Midbrain (tissue), 1 donor: ENCODE results near the gene TNFSF18.
A peak's percentile ranks its signal among the peaks of the same experiment; 100 is the strongest.

Experiments
- DNase-seq: peaks from one replicate; lab custom pipeline; 2025; lab: John Stamatoyannopoulos, UW

The TNFSF18 gene

DNA sequence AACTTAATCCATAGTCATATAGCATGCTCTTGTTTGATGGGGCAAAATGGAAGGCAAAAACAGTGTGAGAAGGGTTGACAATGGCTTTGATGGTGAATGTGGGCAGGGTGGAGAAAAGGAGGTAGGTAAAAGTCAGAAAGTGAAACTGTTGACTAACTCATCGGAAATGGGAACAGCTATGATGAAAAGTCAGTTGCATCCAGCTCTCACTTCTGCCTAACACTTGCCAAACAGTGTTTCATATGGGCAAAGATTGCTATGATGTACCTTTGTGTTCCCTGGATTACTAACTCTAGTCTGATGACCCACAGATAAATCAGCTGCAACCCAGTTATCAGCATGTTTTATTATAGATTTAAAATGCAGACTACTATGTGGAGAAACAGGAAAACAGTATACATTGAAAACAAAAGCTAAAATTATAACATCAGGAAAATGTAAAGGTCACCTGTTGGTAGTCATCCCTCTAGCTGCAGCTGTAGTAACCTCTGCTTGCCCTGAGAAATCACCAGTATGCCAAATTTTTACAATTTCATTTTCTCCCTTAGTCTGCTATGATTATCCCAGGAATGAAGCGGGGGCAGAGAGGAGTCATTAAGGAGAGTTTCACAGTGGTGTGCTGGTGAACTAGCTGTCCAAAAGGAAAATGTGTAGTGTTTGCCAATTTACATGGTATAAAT lies 11.7 kb downstream of the TNFSF18 start:
- DNase-seq = no peak

GRCh38 chr1:173024543-173024942 lies 26.2 kb downstream of the TNFSF18 start:
- DNase-seq = no peak

DNA sequence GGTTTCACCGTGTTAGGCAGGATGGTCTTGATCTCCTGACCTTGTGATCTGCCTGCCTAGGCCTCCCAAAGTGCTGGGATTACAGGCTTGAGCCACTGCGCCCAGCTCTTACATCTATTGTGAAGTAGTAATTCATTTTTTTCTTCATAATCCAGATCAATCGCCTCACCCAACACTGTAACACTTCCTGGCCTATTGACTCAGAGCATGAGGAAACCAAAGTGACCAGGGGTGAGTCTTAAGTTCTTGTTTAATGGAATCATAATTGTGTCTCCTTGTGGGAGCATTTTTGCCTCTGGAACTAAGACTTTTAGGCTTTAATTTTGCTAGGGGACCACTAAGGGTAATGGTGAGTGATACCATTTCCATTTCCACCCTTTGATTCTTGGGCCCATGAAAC lies 27.4 kb downstream of the TNFSF18 start:
- DNase-seq = no peak

- peak; percentile 20 for DNase-seq
Observed at GRCh38 chr1:173020138-173020750, 30.5 kb downstream of the TNFSF18 start.

GRCh38 chr1:173017792-173018191 lies 32.9 kb downstream of the TNFSF18 start:
- no peak for DNase-seq

- no peak for DNase-seq
Observed at GRCh38 chr1:173016419-173016818, 34.3 kb downstream of the TNFSF18 start.

DNA sequence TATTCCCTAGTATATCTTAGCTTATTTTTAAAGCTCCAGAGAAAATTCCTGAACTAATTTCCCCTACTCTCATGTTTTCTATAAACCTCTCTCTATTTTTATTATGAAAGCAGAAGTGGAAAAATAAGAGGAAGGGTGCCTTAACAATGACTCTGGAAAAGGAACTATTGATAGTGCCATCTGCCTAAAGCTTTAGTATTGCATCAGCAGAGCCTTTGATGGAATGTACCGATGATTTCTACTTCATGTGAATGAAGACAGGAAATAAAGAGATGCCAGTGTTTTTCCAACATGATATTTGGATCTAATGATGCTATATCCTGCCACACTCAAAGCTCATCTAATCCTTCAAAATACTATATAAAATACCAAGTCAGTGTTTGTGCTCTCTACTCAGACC lies 35.1 kb downstream of the TNFSF18 start:
- no peak for DNase-seq

GRCh38 chr1:173014160-173014559 lies 36.6 kb downstream of the TNFSF18 start:
- DNase-seq = no peak

GRCh38 chr1:173012126-173012525 lies 38.6 kb downstream of the TNFSF18 start:
- no peak for DNase-seq

DNA sequence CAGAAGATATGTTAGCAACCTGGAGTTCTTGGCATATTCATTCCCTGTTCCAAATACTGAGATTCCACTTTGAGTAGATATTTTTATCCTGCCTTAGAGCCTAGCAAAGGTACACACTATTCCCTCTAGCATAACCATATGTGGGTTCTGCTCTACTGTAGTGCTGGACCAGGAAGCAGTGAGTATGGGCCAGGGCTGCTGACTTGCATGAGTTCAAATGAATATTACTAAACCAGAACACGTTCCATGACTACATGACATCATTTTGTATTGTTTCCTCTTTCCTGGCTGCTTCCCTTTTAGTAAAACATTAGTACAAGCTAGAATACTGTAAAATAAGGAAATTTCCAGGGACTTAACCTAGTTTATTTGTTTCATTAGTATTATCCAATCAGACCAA lies 41.1 kb downstream of the TNFSF18 start:
- no peak for DNase-seq

DNA sequence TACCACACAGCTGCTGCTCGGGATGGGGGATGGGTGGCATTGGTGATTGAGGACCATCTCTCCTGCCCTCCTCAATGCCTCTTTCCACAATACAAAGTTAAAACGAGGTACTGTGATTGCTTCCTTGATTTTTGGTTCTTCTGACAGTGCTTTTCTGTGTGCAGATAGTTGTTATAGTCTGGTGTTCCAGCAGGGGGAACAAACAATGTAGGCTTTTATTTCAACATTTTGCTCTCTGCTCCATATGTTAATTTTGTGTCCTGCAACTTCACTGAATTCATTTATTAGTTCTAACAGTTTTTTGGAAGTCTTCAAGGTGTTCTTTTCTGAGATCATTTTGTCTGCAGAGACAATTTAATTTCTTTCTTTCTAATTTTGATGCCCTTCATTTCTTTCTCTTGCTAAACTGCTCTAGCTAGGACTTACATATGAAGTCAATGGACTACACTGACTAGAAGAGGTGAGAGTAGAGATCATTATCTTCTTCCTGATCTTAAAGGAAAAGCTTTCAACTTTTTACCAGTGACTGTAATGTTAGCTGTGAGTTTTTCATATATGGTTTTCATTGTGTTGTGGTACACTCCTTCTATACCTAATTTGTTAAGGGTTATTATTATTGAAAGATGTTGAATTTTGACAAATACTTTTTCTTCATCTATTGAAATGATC lies 45.4 kb downstream of the TNFSF18 start:
- no peak for DNase-seq

- DNase-seq = no peak
Observed at GRCh38 chr1:173002891-173003838, 47.6 kb downstream of the TNFSF18 start.

DNA sequence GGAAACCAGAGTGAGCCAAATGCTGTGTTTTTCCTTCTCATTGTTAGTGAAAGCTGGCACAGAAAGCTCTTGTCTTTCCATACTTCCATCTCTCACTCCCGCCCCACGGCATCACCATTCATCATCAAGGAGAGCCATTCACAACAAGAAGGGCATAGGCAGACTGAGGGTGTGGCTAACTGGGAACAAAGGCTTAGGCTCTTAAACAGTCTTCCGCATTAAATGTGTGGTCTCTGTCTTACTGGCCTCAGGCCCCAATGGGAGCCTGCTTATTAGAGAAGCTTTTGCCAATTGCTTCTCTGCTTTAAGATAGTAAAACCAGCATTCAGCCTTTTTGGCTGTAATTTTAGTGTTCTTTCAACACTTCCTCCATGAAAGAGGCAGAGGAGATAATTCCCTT lies 51.4 kb downstream of the TNFSF18 start:
- no peak for DNase-seq

- DNase-seq = no peak
Observed at GRCh38 chr1:172997941-172998361, 52.8 kb downstream of the TNFSF18 start.

GRCh38 chr1:172993640-172994039 lies 57.1 kb downstream of the TNFSF18 start:
- DNase-seq = no peak

DNA sequence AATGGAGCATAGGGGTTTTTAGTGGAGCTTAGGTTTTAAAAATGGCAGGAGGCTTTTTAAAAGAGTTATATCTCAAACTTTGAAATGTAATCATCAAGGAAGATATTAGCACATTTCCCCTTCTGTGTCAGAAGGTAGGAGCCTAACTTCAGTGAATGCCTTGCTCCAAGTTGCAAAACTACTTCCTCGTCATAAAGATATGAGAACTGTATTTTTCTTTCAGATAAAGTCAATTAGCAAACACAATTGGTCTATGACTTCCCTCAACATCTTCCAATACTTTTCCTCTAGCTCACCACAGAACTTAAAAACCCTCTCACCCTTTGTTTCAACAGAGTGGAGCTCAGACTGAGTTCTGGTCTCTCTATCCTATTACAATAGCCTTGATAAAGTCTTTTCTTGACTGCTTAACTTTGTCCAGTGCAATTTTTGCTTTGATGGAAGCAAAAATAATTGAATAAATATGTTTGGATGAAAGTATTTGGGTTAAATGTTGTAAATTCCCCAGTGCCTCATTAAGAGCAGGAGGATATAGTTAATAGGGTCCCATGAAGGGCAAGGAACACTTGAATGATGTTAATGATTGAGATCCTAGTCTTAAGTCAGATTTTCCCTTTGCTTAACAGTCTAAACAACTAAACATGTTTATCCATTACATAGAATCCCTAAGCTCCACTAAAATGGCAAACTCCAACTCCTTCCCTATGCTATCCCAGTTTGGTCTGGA lies 58.9 kb downstream of the TNFSF18 start:
- DNase-seq = no peak

- DNase-seq = no peak
Observed at GRCh38 chr1:172990598-172991215, 60.0 kb downstream of the TNFSF18 start.
